Brain pericyte (primary cell): ENCODE data around the gene BGN.

Experiments
- DNase-seq: peaks from one replicate; pipeline ENCODE4 v3.0.0-alpha.2; 2012; ENCODE audit warnings: low read depth, low spot score

The BGN gene

GRCh38 chrX:153482376-153483015 is 12.3 kb upstream of the BGN start:
- no peak for DNase-seq

- DNase-seq: no peak
Measured at GRCh38 chrX:153485396-153486080, 9.2 kb upstream of the BGN start.

- no peak for DNase-seq
Measured at GRCh38 chrX:153486171-153486570, 8.6 kb upstream of the BGN start.

GRCh38 chrX:153487590-153488071 is 7.1 kb upstream of the BGN start:
- DNase-seq: no peak

- DNase-seq: no peak
Measured at GRCh38 chrX:153488231-153488914, 6.4 kb upstream of the BGN start.

- no peak for DNase-seq
Measured at GRCh38 chrX:153490217-153490930, 4.4 kb upstream of the BGN start.

GRCh38 chrX:153491351-153491914 is 3.3 kb upstream of the BGN start:
- DNase-seq: no peak

GRCh38 chrX:153491918-153492317 is 2.9 kb upstream of the BGN start:
- no peak for DNase-seq

GRCh38 chrX:153492543-153492942 is 2.2 kb upstream of the BGN start:
- no peak for DNase-seq

GRCh38 chrX:153493085-153493484 is 1.7 kb upstream of the BGN start:
- DNase-seq: no peak

GRCh38 chrX:153494061-153494460 is 719 bp upstream of the BGN start:
- DNase-seq: no peak

GRCh38 chrX:153495362-153495751 is 577 bp downstream of the BGN start:
- no peak for DNase-seq

- DNase-seq: no peak
Measured at GRCh38 chrX:153495903-153496589, 1.3 kb downstream of the BGN start.

- DNase-seq: no peak
Measured at GRCh38 chrX:153496590-153496959, 1.8 kb downstream of the BGN start.

GRCh38 chrX:153498453-153498852 is 3.7 kb downstream of the BGN start:
- DNase-seq: no peak

- no peak for DNase-seq
Measured at GRCh38 chrX:153499341-153499740, 4.6 kb downstream of the BGN start.

GRCh38 chrX:153499876-153500275 is 5.1 kb downstream of the BGN start:
- no peak for DNase-seq

GRCh38 chrX:153500676-153501280 is 6.0 kb downstream of the BGN start:
- DNase-seq: no peak

GRCh38 chrX:153501530-153501929 is 6.8 kb downstream of the BGN start:
- no peak for DNase-seq

GRCh38 chrX:153502131-153502530 is 7.4 kb downstream of the BGN start:
- no peak for DNase-seq

- DNase-seq: no peak
Measured at GRCh38 chrX:153502796-153503195, 8.0 kb downstream of the BGN start.
